Activated naive CD4-positive, alpha-beta T cell (primary cell): ENCODE data around the gene FGD4.
"Not testable (repeated sequence)": the region's sequence is repeated elsewhere in the genome, so short reads cannot be mapped to it uniquely, and the experiment has no call there.

Experiments used
- DNase-seq, 4 experiments: peaks; one replicate each; lab custom pipeline; 2025; lab: John Stamatoyannopoulos, UW

Gene FGD4

GRCh38 chr12:32560520-32560919 is 161.2 kb downstream of the FGD4 start:
- DNase-seq = no peak

- no peak for DNase-seq
Observed at GRCh38 chr12:32561931-32562341, 162.6 kb downstream of the FGD4 start.

- not testable (repeated sequence) for DNase-seq
Observed at GRCh38 chr12:32562413-32562812, 163.1 kb downstream of the FGD4 start.

- DNase-seq = no peak
Observed at GRCh38 chr12:32566663-32567295, 167.4 kb downstream of the FGD4 start.

GRCh38 chr12:32567296-32567674 is 167.9 kb downstream of the FGD4 start:
- DNase-seq = no peak

GRCh38 chr12:32568228-32568627 is 168.9 kb downstream of the FGD4 start:
- DNase-seq = no peak

GRCh38 chr12:32569259-32569658 is 169.9 kb downstream of the FGD4 start:
- no peak for DNase-seq

GRCh38 chr12:32574585-32574984 is 175.2 kb downstream of the FGD4 start:
- no peak for DNase-seq

- no peak for DNase-seq
Observed at GRCh38 chr12:32577328-32577727, 178.0 kb downstream of the FGD4 start.

GRCh38 chr12:32583534-32583933 is 184.2 kb downstream of the FGD4 start:
- DNase-seq = no peak

GRCh38 chr12:32585680-32586079 is 186.3 kb downstream of the FGD4 start:
- DNase-seq = no peak

GRCh38 chr12:32586390-32586789 is 187.0 kb downstream of the FGD4 start:
- no peak for DNase-seq

- DNase-seq = no peak
Observed at GRCh38 chr12:32587581-32588495, 188.5 kb downstream of the FGD4 start.

- no peak for DNase-seq
Observed at GRCh38 chr12:32588604-32589003, 189.2 kb downstream of the FGD4 start.

GRCh38 chr12:32589165-32589865 is 190.0 kb downstream of the FGD4 start:
- no peak for DNase-seq

GRCh38 chr12:32595251-32595650 is 195.9 kb downstream of the FGD4 start:
- no peak for DNase-seq

GRCh38 chr12:32596030-32596429 is 196.7 kb downstream of the FGD4 start:
- DNase-seq = no peak

- no peak for DNase-seq
Observed at GRCh38 chr12:32598688-32599087, 199.3 kb downstream of the FGD4 start.

GRCh38 chr12:32600681-32601080 is 201.3 kb downstream of the FGD4 start:
- no peak for DNase-seq

- DNase-seq = no peak
Observed at GRCh38 chr12:32603071-32603470, 203.7 kb downstream of the FGD4 start.

GRCh38 chr12:32603858-32604257 is 204.5 kb downstream of the FGD4 start:
- no peak for DNase-seq

GRCh38 chr12:32604565-32604964 is 205.2 kb downstream of the FGD4 start:
- DNase-seq = no peak
